Measurements from ENCODE around the gene GTSE1.

DNA sequence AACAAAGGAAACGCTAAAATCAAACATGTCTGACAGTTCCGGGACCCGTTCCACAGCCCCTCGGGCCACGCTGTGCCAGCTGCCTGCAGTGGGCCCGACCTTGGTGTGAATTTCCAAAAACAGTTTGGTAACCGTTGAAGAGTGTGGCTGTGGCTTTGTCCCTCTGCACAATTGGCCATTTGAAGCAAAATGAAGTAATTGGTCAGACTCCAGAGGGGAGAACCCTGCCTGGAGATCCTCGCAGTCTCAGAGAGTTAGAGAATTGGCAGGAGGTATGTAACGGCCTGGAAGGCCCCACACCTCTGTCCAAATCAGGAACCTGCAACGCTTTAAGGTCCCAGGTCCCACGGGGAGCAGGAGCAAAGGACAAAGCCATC, 65.1 kb downstream of the GTSE1 start:
- no peak for TF ChIP-seq CTCF (IDR thresholded peaks at IDR 0.05)
- TF ChIP-seq POLR2A (IDR thresholded peaks at IDR 0.05): no peak
- TF ChIP-seq POLR2AphosphoS5 (IDR thresholded peaks at IDR 0.05): no peak
- TF ChIP-seq EP300 (IDR thresholded peaks at IDR 0.05; ENCODE audit: low read depth): no peak
